GM23338 (cell line): ENCODE results near the gene HYAL2. TPM values are rescaled to one million over a fixed set of nuclear protein-coding genes. Genes with fewer than 3 reads are reported as not detected.

Source experiments
- ATAC-seq: fragments of 200-7000 bp; cut with Tn5 transposase; 3 replicates; pipeline ENCODE4 v1.9.1; 2020
- DNase-seq: peaks from one replicate; pipeline ENCODE4 v3.0.0-alpha.2; 2015; ENCODE audit warnings: low spot score
- H2AFZ ChIP-seq: fragments of 200-600 bp; sonication (generic); 2 replicates; pipeline ENCODE4 v1.8.0; 2016; ENCODE audit warnings: antibody characterized with exemption, mild to moderate bottlenecking, moderate library complexity
- H3F3A ChIP-seq: fragments of 200-600 bp; sonication (generic); replicated peaks from 2 replicates; pipeline ENCODE4 v1.8.0; 2017; ENCODE audit warnings: antibody characterized with exemption, mixed run types, low read depth
- H3K27ac ChIP-seq: fragments of 200-600 bp; sonication (generic); 2 replicates; pipeline ENCODE4 v1.6.1; 2016; ENCODE audit warnings: low read depth
- H3K27me3 ChIP-seq: fragments of 200-600 bp; sonication (generic); 2 replicates; pipeline ENCODE4 v1.8.0; 2016; ENCODE audit warnings: mild to moderate bottlenecking, mixed run types, moderate library complexity; ENCODE audit not compliant: insufficient read depth
- H3K36me3 ChIP-seq: fragments of 200-600 bp; sonication (generic); 2 replicates; pipeline ENCODE4 v1.8.0; 2016; ENCODE audit warnings: mild to moderate bottlenecking; ENCODE audit not compliant: insufficient read depth
- H3K4me1 ChIP-seq: fragments of 200-600 bp; sonication (generic); 2 replicates; pipeline ENCODE4 v1.8.0; 2016; ENCODE audit warnings: mild to moderate bottlenecking, moderate library complexity; ENCODE audit not compliant: insufficient read depth
- H3K4me2 ChIP-seq: fragments of 200-600 bp; sonication (generic); 2 replicates; pipeline ENCODE4 v1.7.1; 2017; ENCODE audit warnings: mixed run types
- H3K4me3 ChIP-seq: fragments of 200-600 bp; sonication (generic); 2 replicates; pipeline ENCODE4 v1.6.1; 2016; ENCODE audit warnings: mixed run types
- H3K79me2 ChIP-seq: fragments of 200-600 bp; sonication (generic); replicated peaks from 2 replicates; pipeline ENCODE4 v1.8.0; 2017; ENCODE audit warnings: mild to moderate bottlenecking; ENCODE audit not compliant: insufficient read depth
- H3K9me2 ChIP-seq: fragments of 200-600 bp; sonication (generic); 2 replicates; pipeline ENCODE4 v1.8.0; 2017; ENCODE audit not compliant: insufficient read depth
- H4K20me1 ChIP-seq: fragments of 200-600 bp; sonication (generic); replicated peaks from 2 replicates; pipeline ENCODE4 v1.8.0; 2017; ENCODE audit warnings: mild to moderate bottlenecking; ENCODE audit not compliant: insufficient read depth
- H3K27ac Mint-ChIP-seq: 2 replicates; pipeline ENCODE4 v1.8.0; 2020; ENCODE audit warnings: inconsistent platforms, mild to moderate bottlenecking, moderate library complexity, mixed read lengths
- H3K27me3 Mint-ChIP-seq: 3 replicates; pipeline ENCODE4 v1.8.0; 2022; ENCODE audit warnings: low read depth, mild to moderate bottlenecking, moderate library complexity, mixed read lengths, inconsistent platforms; ENCODE audit not compliant: insufficient read depth, poor library complexity
- H3K36me3 Mint-ChIP-seq: 3 replicates; pipeline ENCODE4 v1.8.0; 2021; ENCODE audit warnings: low read depth, mild to moderate bottlenecking, inconsistent platforms, moderate library complexity, mixed read lengths
- H3K4me1 Mint-ChIP-seq: 3 replicates; pipeline ENCODE4 v1.8.0; 2020; ENCODE audit warnings: mild to moderate bottlenecking, inconsistent platforms, mixed read lengths
- H3K4me3 Mint-ChIP-seq: 3 replicates; pipeline ENCODE4 v1.8.0; 2021; ENCODE audit warnings: moderate library complexity, mild to moderate bottlenecking, inconsistent platforms, mixed read lengths
- H3K9me3 Mint-ChIP-seq: 3 replicates; pipeline ENCODE4 v1.8.0; 2020; ENCODE audit warnings: moderate library complexity, mild to moderate bottlenecking, inconsistent platforms, mixed read lengths
- EZH2phosphoT487 ChIP-seq: fragments of 200-600 bp; sonication (generic); IDR thresholded peaks from one replicate; pipeline ENCODE4 v1.8.1; 2018; ENCODE audit warnings: antibody characterized with exemption; ENCODE audit not compliant: unreplicated experiment
- POLR2AphosphoS5 ChIP-seq: IDR thresholded peaks from 2 replicates; pipeline ENCODE4 v1.6.1; 2016; ENCODE audit warnings: antibody characterized with exemption, low read depth
- REST ChIP-seq: IDR thresholded peaks from one replicate; pipeline ENCODE4 v1.6.1; 2018; ENCODE audit warnings: antibody characterized with exemption; ENCODE audit not compliant: unreplicated experiment
- STAT1 ChIP-seq: IDR thresholded peaks from one replicate; pipeline ENCODE4 v1.6.1; 2016; ENCODE audit warnings: antibody characterized with exemption; ENCODE audit not compliant: unreplicated experiment
- ZNF114 ChIP-seq: fragments of 250-450 bp; sonication (Bioruptor Pico); IDR thresholded peaks from 2 replicates; pipeline ENCODE4 v1.5.0; 2020; ENCODE audit warnings: mild to moderate bottlenecking, moderate library complexity
- ZNF462 ChIP-seq: fragments of 250-450 bp; sonication (Bioruptor Pico); IDR thresholded peaks from 2 replicates; pipeline ENCODE4 v1.5.0; 2020; ENCODE audit warnings: mild to moderate bottlenecking, moderate library complexity
- polyA plus RNA-seq: library from polyadenylated mRNA; unstranded; fragments of >200 nt; fragmentation: Nextera tagmentation; extraction: Ambion mirVana; gene quantifications from 2 replicates; pipeline ENCODE4 v1.2.1, GENCODE V29; 2016
- total RNA-seq: library from RNA; depleted of rRNA; stranded (reverse); fragments of >200 nt; shearing (Covaris generic); gene quantifications from 2 replicates; pipeline ENCODE4 v1.2.3, GENCODE V29; 2014

HYAL2 gene
- total and polyA plus RNA-seq, 2 experiments from 2014 or later: 28.9 to 74.3 TPM

- DNase-seq (no peak), ATAC-seq (no peak)
- TF ChIP-seq EZH2phosphoT487 (no peak), ZNF462 (CRISPR knock-in tag) (no peak), POLR2AphosphoS5 (no peak), ZNF114 (CRISPR knock-in tag) (no peak), REST (no peak), STAT1 (no peak)
- H3K4me1 ChIP-seq: peaks cover 19% of the 10 kb centered on the region
- Mint-ChIP-seq H3K36me3 (peaks cover 29% of the 10 kb centered on the region), H3K27me3 (peaks cover 8% of the 10 kb centered on the region), H3K4me3 (no peak overlapping the region), H3K9me3 (no peaks in the 10 kb centered on the region), H3K4me1 (peaks cover 21% of the 10 kb centered on the region; the same call in 2 of the 3 replicates), H3K27ac (no peak overlapping the region)
- peaks cover 30% of the 10 kb centered on the region for H3F3A ChIP-seq
- H3K9me2 ChIP-seq: no peaks in the 10 kb centered on the region
- H3K27ac ChIP-seq: no peak overlapping the region
- peaks cover 24% of the 10 kb centered on the region for H4K20me1 ChIP-seq
- peaks cover 8% of the 10 kb centered on the region for H3K36me3 ChIP-seq
- H3K4me2 ChIP-seq: no peak overlapping the region
- H2AFZ ChIP-seq: no peak overlapping the region
- H3K27me3 ChIP-seq: no peaks in the 10 kb centered on the region
- peaks cover 46% of the 10 kb centered on the region for H3K79me2 ChIP-seq
- no peak overlapping the region for H3K4me3 ChIP-seq
Measured at GRCh38 chr3:50331364-50331907, 8.9 kb upstream of the HYAL2 start.
